Endothelial cell (in vitro differentiated cells): ENCODE results near the gene EFTUD2. TPM values are rescaled to one million over a fixed set of nuclear protein-coding genes. Genes with fewer than 3 reads are reported as not detected.

ENCODE experiments used
- DNase-seq: peaks from one replicate; pipeline ENCODE4 v3.0.0; 2021; ENCODE audit warnings: low spot score
- H3K27ac Mint-ChIP-seq: one replicate; pipeline ENCODE4 v1.8.0; 2021; ENCODE audit warnings: mixed read lengths, inconsistent platforms; ENCODE audit not compliant: unreplicated experiment
- H3K27me3 Mint-ChIP-seq: one replicate; pipeline ENCODE4 v1.8.0; 2021; ENCODE audit warnings: mild to moderate bottlenecking, moderate library complexity, mixed read lengths, inconsistent platforms; ENCODE audit not compliant: unreplicated experiment
- H3K36me3 Mint-ChIP-seq: one replicate; pipeline ENCODE4 v1.8.0; 2021; ENCODE audit warnings: mild to moderate bottlenecking, low read depth, mixed read lengths, inconsistent platforms; ENCODE audit not compliant: unreplicated experiment
- H3K4me1 Mint-ChIP-seq: one replicate; pipeline ENCODE4 v1.8.0; 2021; ENCODE audit warnings: mild to moderate bottlenecking, mixed read lengths, inconsistent platforms; ENCODE audit not compliant: unreplicated experiment
- H3K4me3 Mint-ChIP-seq: one replicate; pipeline ENCODE4 v1.8.0; 2021; ENCODE audit warnings: mild to moderate bottlenecking, mixed read lengths, inconsistent platforms; ENCODE audit not compliant: unreplicated experiment
- H3K9me3 Mint-ChIP-seq: one replicate; pipeline ENCODE4 v1.8.0; 2021; ENCODE audit warnings: mixed read lengths, inconsistent platforms; ENCODE audit not compliant: unreplicated experiment
- CTCF ChIP-seq: fragments of 200-600 bp; sonication (generic); IDR thresholded peaks from one replicate; pipeline ENCODE4 v1.5.0; 2021; ENCODE audit warnings: antibody characterized with exemption; ENCODE audit not compliant: unreplicated experiment
- total RNA-seq: library from RNA; stranded (reverse); fragmentation: NEBNext Ultra II Directional; extraction: Animal tissue kit (Norgen Biotek cat#: 25700); gene quantifications from one replicate; pipeline ENCODE4 v1.2.1, GENCODE V29; 2021; ENCODE audit not compliant: unreplicated experiment

The EFTUD2 gene
- total RNA-seq, 1 donor from 2014 or later = 154 TPM

GRCh38 chr17:44914698-44915271, 15.5 kb upstream of the EFTUD2 start:
- Mint-ChIP-seq H3K4me3 (peak overlapping the region; percentile 19), H3K9me3 (no peaks in the 10 kb centered on the region), H3K4me1 (peaks cover 12% of the 10 kb centered on the region), H3K27ac (no peak overlapping the region), H3K36me3 (peaks cover 4% of the 10 kb centered on the region), H3K27me3 (peaks cover 10% of the 10 kb centered on the region)
- TF ChIP-seq CTCF = no peak
- DNase-seq = no peak

GRCh38 chr17:44914148-44914547, 14.9 kb upstream of the EFTUD2 start:
- peak overlapping the region; percentile 19 for H3K4me3 Mint-ChIP-seq
- no peak for DNase-seq
- no peak for TF ChIP-seq CTCF
- peaks cover 14% of the 10 kb centered on the region for H3K4me1 Mint-ChIP-seq
- H3K9me3 Mint-ChIP-seq = no peaks in the 10 kb centered on the region
- H3K36me3 Mint-ChIP-seq = peaks cover 4% of the 10 kb centered on the region
- H3K27me3 Mint-ChIP-seq = peaks cover 10% of the 10 kb centered on the region
- H3K27ac Mint-ChIP-seq = no peak overlapping the region

- no peak for TF ChIP-seq CTCF
- Mint-ChIP-seq H3K27me3 (peaks cover 10% of the 10 kb centered on the region), H3K36me3 (peaks cover 4% of the 10 kb centered on the region), H3K9me3 (no peaks in the 10 kb centered on the region), H3K27ac (peak overlapping the region; percentile 13), H3K4me1 (peaks cover 17% of the 10 kb centered on the region), H3K4me3 (no peak overlapping the region)
- DNase-seq = no peak
Measured at GRCh38 chr17:44913676-44914075, 14.4 kb upstream of the EFTUD2 start.

- H3K36me3 Mint-ChIP-seq = peaks cover 4% of the 10 kb centered on the region
- H3K4me1 Mint-ChIP-seq = peaks cover 18% of the 10 kb centered on the region
- H3K27me3 Mint-ChIP-seq = peaks cover 10% of the 10 kb centered on the region
- no peaks in the 10 kb centered on the region for H3K9me3 Mint-ChIP-seq
- no peak for DNase-seq
- no peak for TF ChIP-seq CTCF
- no peak overlapping the region for H3K4me3 Mint-ChIP-seq
- peak overlapping the region; percentile 13 for H3K27ac Mint-ChIP-seq
Measured at GRCh38 chr17:44912763-44913544, 13.7 kb upstream of the EFTUD2 start.
